ENCODE results near the gene NDUFS3.

GRCh38 chr11:47538741-47539565 is 39.9 kb upstream of the NDUFS3 start:
- TF ChIP-seq, protein P1, sequence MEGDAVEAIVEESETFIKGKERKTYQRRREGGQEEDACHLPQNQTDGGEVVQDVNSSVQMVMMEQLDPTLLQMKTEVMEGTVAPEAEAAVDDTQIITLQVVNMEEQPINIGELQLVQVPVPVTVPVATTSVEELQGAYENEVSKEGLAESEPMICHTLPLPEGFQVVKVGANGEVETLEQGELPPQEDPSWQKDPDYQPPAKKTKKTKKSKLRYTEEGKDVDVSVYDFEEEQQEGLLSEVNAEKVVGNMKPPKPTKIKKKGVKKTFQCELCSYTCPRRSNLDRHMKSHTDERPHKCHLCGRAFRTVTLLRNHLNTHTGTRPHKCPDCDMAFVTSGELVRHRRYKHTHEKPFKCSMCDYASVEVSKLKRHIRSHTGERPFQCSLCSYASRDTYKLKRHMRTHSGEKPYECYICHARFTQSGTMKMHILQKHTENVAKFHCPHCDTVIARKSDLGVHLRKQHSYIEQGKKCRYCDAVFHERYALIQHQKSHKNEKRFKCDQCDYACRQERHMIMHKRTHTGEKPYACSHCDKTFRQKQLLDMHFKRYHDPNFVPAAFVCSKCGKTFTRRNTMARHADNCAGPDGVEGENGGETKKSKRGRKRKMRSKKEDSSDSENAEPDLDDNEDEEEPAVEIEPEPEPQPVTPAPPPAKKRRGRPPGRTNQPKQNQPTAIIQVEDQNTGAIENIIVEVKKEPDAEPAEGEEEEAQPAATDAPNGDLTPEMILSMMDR (IDR thresholded peaks at IDR 0.05; ENCODE audit: low read length) = no peak
- no peak for TF ChIP-seq EZH2 (IDR thresholded peaks at IDR 0.05; ENCODE audit: borderline replicate concordance, low read length)
